Progenitor cell of endocrine pancreas (in vitro differentiated cells): ENCODE data around the gene MICU2. TPM values are rescaled to one million over a fixed set of nuclear protein-coding genes. Genes with fewer than 3 reads are reported as not detected.

Experiments
- DNase-seq: peaks from one replicate; pipeline ENCODE4 v3.0.0; 2021; ENCODE audit warnings: low spot score; ENCODE audit not compliant: unreplicated experiment
- H3K27ac Mint-ChIP-seq: 2 replicates; pipeline ENCODE4 v1.8.0; 2021; ENCODE audit warnings: mild to moderate bottlenecking, moderate library complexity, mixed read lengths
- H3K27me3 Mint-ChIP-seq: 2 replicates; pipeline ENCODE4 v1.8.0; 2021; ENCODE audit warnings: mixed read lengths
- H3K36me3 Mint-ChIP-seq: 2 replicates; pipeline ENCODE4 v1.8.0; 2022; ENCODE audit warnings: mixed read lengths; ENCODE audit not compliant: insufficient read depth
- H3K4me1 Mint-ChIP-seq: 2 replicates; pipeline ENCODE4 v1.8.0; 2021; ENCODE audit warnings: low read depth, mixed read lengths
- H3K4me3 Mint-ChIP-seq: 2 replicates; pipeline ENCODE4 v1.8.0; 2021; ENCODE audit warnings: low read depth, mild to moderate bottlenecking, moderate library complexity, mixed read lengths
- H3K9me3 Mint-ChIP-seq: 2 replicates; pipeline ENCODE4 v1.8.0; 2021; ENCODE audit warnings: low read depth, mixed read lengths
- CTCF ChIP-seq: fragments of 200-600 bp; sonication (generic); IDR thresholded peaks from one replicate; pipeline ENCODE4 v1.5.0; 2021; ENCODE audit warnings: antibody characterized with exemption, mild to moderate bottlenecking; ENCODE audit not compliant: unreplicated experiment
- total RNA-seq: library from RNA; stranded (reverse); gene quantifications from 2 replicates; pipeline ENCODE4 v1.2.1, GENCODE V29; 2021

MICU2 gene
- total RNA-seq, 1 donor from 2014 or later = 45.3 TPM

GRCh38 chr13:21522847-21523246, 81.1 kb downstream of the MICU2 start:
- TF ChIP-seq CTCF = no peak
- no peaks in the 10 kb centered on the region for H3K9me3 Mint-ChIP-seq
- no peaks in the 10 kb centered on the region for H3K27me3 Mint-ChIP-seq
- H3K36me3 Mint-ChIP-seq = peaks cover 19% of the 10 kb centered on the region
- DNase-seq = no peak
- H3K4me1 Mint-ChIP-seq = peaks cover 12% of the 10 kb centered on the region
- H3K4me3 Mint-ChIP-seq = no peak overlapping the region
- no peak overlapping the region for H3K27ac Mint-ChIP-seq

GRCh38 chr13:21522130-21522529, 81.8 kb downstream of the MICU2 start:
- peaks cover 19% of the 10 kb centered on the region for H3K36me3 Mint-ChIP-seq

GRCh38 chr13:21518617-21519144, 85.3 kb downstream of the MICU2 start:
- H3K4me1 Mint-ChIP-seq = no peaks in the 10 kb centered on the region
- H3K4me3 Mint-ChIP-seq = no peak overlapping the region
- TF ChIP-seq CTCF = no peak
- H3K36me3 Mint-ChIP-seq = peaks cover 22% of the 10 kb centered on the region
- H3K27ac Mint-ChIP-seq = no peak overlapping the region
- no peak for DNase-seq
- H3K9me3 Mint-ChIP-seq = no peaks in the 10 kb centered on the region
- H3K27me3 Mint-ChIP-seq = no peaks in the 10 kb centered on the region

More at GRCh38 chr13:21522130-21522529, 81.8 kb downstream of the MICU2 start:
- TF ChIP-seq CTCF = no peak
- no peak for DNase-seq
- no peaks in the 10 kb centered on the region for H3K27me3 Mint-ChIP-seq
- H3K9me3 Mint-ChIP-seq = no peaks in the 10 kb centered on the region
- peaks cover 9% of the 10 kb centered on the region for H3K4me1 Mint-ChIP-seq
- H3K4me3 Mint-ChIP-seq = no peak overlapping the region
- H3K27ac Mint-ChIP-seq = no peak overlapping the region

- H3K9me3 Mint-ChIP-seq = no peaks in the 10 kb centered on the region
- no peak overlapping the region for H3K4me3 Mint-ChIP-seq
- no peaks in the 10 kb centered on the region for H3K4me1 Mint-ChIP-seq
- peaks cover 23% of the 10 kb centered on the region for H3K36me3 Mint-ChIP-seq
- DNase-seq = no peak
- H3K27me3 Mint-ChIP-seq = no peaks in the 10 kb centered on the region
- no peak for TF ChIP-seq CTCF
- no peak overlapping the region for H3K27ac Mint-ChIP-seq
Measured at GRCh38 chr13:21517576-21517975, 86.4 kb downstream of the MICU2 start.

- Mint-ChIP-seq H3K4me1 (no peaks in the 10 kb centered on the region), H3K9me3 (no peaks in the 10 kb centered on the region)
Measured at GRCh38 chr13:21516805-21517204, 87.2 kb downstream of the MICU2 start.

More at GRCh38 chr13:21516805-21517204, 87.2 kb downstream of the MICU2 start:
- H3K27me3 Mint-ChIP-seq = no peaks in the 10 kb centered on the region
- no peak overlapping the region for H3K4me3 Mint-ChIP-seq
- no peak for TF ChIP-seq CTCF
- DNase-seq = no peak
- no peak overlapping the region for H3K27ac Mint-ChIP-seq
- H3K36me3 Mint-ChIP-seq = peaks cover 24% of the 10 kb centered on the region
